22Rv1 (cell line): Measurements from ENCODE around the gene CEPT1.

Experiments used
- CTCF ChIP-seq: fragments of 450-650 bp; IDR thresholded peaks from 2 replicates; pipeline ENCODE4 v1.5.1; 2017; ENCODE audit warnings: mild to moderate bottlenecking
- ZFX ChIP-seq: fragments of 450-650 bp; IDR thresholded peaks from 2 replicates; pipeline ENCODE4 v1.6.1; 2017; ENCODE audit warnings: antibody characterized with exemption, borderline replicate concordance

GRCh38 chr1:111164151-111164550, 24.1 kb downstream of the CEPT1 start:
- TF ChIP-seq CTCF, result no peak
- TF ChIP-seq ZFX, result no peak
